ENCODE data around the gene NFIB. TPM values are rescaled to one million over a fixed set of nuclear protein-coding genes. Genes with fewer than 3 reads are reported as not detected.

Gene NFIB
- total RNA-seq, 1 donor from 2014 or later, result 76.4 TPM

- Mint-ChIP-seq H3K4me3 (no peak overlapping the region), H3K4me1 (ENCODE audit: unreplicated experiment) (peaks cover 53% of the 10 kb centered on the region), H3K27me3 (no peaks in the 10 kb centered on the region), H3K27ac (peak overlapping the region; percentile 99), H3K9me3 (no peaks in the 10 kb centered on the region), H3K36me3 (peaks cover 17% of the 10 kb centered on the region)
- TF ChIP-seq, protein P1, sequence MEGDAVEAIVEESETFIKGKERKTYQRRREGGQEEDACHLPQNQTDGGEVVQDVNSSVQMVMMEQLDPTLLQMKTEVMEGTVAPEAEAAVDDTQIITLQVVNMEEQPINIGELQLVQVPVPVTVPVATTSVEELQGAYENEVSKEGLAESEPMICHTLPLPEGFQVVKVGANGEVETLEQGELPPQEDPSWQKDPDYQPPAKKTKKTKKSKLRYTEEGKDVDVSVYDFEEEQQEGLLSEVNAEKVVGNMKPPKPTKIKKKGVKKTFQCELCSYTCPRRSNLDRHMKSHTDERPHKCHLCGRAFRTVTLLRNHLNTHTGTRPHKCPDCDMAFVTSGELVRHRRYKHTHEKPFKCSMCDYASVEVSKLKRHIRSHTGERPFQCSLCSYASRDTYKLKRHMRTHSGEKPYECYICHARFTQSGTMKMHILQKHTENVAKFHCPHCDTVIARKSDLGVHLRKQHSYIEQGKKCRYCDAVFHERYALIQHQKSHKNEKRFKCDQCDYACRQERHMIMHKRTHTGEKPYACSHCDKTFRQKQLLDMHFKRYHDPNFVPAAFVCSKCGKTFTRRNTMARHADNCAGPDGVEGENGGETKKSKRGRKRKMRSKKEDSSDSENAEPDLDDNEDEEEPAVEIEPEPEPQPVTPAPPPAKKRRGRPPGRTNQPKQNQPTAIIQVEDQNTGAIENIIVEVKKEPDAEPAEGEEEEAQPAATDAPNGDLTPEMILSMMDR (conservative IDR thresholded peaks at IDR 0.05), result no peak
- no peak for DNase-seq (ENCODE audit: extremely low spot score, unreplicated experiment)
These were observed 64.4 kb downstream of the NFIB start for GRCh38 chr9:14249527-14249926.

DNA sequence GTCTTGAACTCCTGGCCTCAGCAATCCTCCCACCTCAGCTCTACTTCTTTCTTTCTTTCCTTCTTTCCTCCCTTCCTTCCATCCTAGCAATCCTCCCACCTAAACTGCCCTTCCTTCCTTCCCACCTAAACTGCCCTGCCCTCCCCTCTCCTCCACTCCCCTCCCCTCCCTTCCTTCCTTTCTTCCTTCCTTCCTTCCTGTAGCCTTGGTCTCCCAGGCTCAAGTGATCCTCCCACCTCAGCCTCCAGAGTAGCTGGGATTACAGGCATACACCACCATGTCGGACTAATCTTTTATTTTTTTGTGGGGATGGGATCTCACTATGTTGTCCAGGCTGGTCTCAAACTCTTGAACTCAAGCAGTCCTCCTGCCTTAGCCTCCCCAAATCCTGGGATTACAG, 65.8 kb downstream of the NFIB start:
- no peaks in the 10 kb centered on the region for H3K9me3 Mint-ChIP-seq
- no peaks in the 10 kb centered on the region for H3K27me3 Mint-ChIP-seq
- DNase-seq (ENCODE audit: extremely low spot score, unreplicated experiment), result no peak
- H3K27ac Mint-ChIP-seq, result peak overlapping the region; percentile 34
- peaks cover 57% of the 10 kb centered on the region for H3K4me1 Mint-ChIP-seq (ENCODE audit: unreplicated experiment)
- TF ChIP-seq, protein P1 (conservative IDR thresholded peaks at IDR 0.05), result no peak
- peaks cover 8% of the 10 kb centered on the region for H3K36me3 Mint-ChIP-seq
- no peak overlapping the region for H3K4me3 Mint-ChIP-seq

- H3K4me1 Mint-ChIP-seq (ENCODE audit: unreplicated experiment), result peaks cover 58% of the 10 kb centered on the region
- TF ChIP-seq, protein P1 (conservative IDR thresholded peaks at IDR 0.05), result no peak
- DNase-seq (ENCODE audit: extremely low spot score, unreplicated experiment), result no peak
- H3K27me3 Mint-ChIP-seq, result no peaks in the 10 kb centered on the region
- H3K4me3 Mint-ChIP-seq, result no peak overlapping the region
- H3K27ac Mint-ChIP-seq, result no peak overlapping the region
- H3K36me3 Mint-ChIP-seq, result peaks cover 8% of the 10 kb centered on the region
- no peaks in the 10 kb centered on the region for H3K9me3 Mint-ChIP-seq
These were observed 66.4 kb downstream of the NFIB start for GRCh38 chr9:14247577-14247976.

GRCh38 chr9:14246951-14247350, 67.0 kb downstream of the NFIB start:
- DNase-seq (ENCODE audit: extremely low spot score, unreplicated experiment), result no peak

DNA sequence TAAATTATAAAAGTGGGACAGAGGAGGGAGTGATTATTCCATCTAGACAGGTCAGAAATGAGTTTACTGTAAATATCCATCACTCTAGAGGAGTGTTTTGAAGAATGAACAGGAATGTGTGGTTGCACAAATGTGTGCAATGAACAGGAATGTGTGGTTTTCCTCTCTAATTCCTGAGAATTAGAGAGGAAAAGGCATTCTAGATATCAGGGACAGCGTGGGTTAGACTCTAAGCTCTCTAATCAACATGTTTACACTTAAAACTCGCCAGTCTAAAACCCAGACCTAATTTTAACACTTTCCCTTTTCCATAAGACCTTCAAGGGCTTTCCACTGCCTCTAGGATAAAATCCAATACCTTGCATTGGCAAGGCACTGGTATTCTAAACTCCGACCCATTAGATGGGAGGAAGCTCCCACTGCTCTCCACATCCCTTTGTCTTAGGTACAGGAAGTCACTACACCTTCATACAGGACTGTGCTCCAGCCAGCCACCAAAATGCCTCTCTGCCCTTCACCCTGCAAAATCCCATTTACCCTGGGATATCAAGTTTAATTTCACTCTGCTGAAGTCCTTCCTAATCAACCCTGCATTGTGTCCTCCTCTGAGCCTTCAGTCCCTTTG, 67.9 kb downstream of the NFIB start:
- Mint-ChIP-seq H3K36me3 (peaks cover 3% of the 10 kb centered on the region), H3K27me3 (no peaks in the 10 kb centered on the region)
- DNase-seq (ENCODE audit: extremely low spot score, unreplicated experiment), result no peak

More at GRCh38 chr9:14246951-14247350, 67.0 kb downstream of the NFIB start:
- Mint-ChIP-seq H3K9me3 (no peaks in the 10 kb centered on the region), H3K36me3 (peaks cover 8% of the 10 kb centered on the region), H3K4me1 (ENCODE audit: unreplicated experiment) (peaks cover 57% of the 10 kb centered on the region), H3K4me3 (no peak overlapping the region), H3K27ac (no peak overlapping the region), H3K27me3 (no peaks in the 10 kb centered on the region)
- TF ChIP-seq, protein P1 (conservative IDR thresholded peaks at IDR 0.05), result no peak

More for the DNA sequence above, 67.9 kb downstream of the NFIB start:
- Mint-ChIP-seq H3K9me3 (no peaks in the 10 kb centered on the region), H3K4me3 (no peak overlapping the region), H3K27ac (peak overlapping the region; percentile 13), H3K4me1 (ENCODE audit: unreplicated experiment) (peaks cover 57% of the 10 kb centered on the region)
- TF ChIP-seq, protein P1 (conservative IDR thresholded peaks at IDR 0.05), result no peak
